ENCODE results near the gene PLCXD3. TPM values are rescaled to one million over a fixed set of nuclear protein-coding genes. Genes with fewer than 3 reads are reported as not detected.

The PLCXD3 gene
- total and polyA plus RNA-seq, 2 of the 4 experiments (the other 2 are of a cell fraction): under 0.01 to 0.02 TPM

- H3K18ac ChIP-seq (ENCODE audit: low read depth, low read length): no peak overlapping the region
- no peak overlapping the region for H4K91ac ChIP-seq (ENCODE audit: insufficient read depth, low read depth, low read length)
- CTCF ChIA-PET: interaction anchor here (0.6 kb wide), 1 partner anchor 171 kb away, joined by 3 read pairs; no protein-coding TSS in a partner anchor
- H3K36me3 ChIP-seq (ENCODE audit: control insufficient read depth, insufficient read depth, low read length): no peaks in the 10 kb centered on the region
- H2BK20ac ChIP-seq (ENCODE audit: low read depth, low read length): no peak overlapping the region
- H3K9ac ChIP-seq (ENCODE audit: low read depth, low read length): no peak overlapping the region
- no peak overlapping the region for H3K4ac ChIP-seq (ENCODE audit: low read depth, low read length)
- no peak overlapping the region for H3K56ac ChIP-seq (ENCODE audit: extremely low read depth, insufficient read depth, low read length)
- H3K4me3 ChIP-seq (ENCODE audit: insufficient read depth, low read depth, low read length): no peak overlapping the region
- H3K23ac ChIP-seq (ENCODE audit: low read depth, low read length): no peak overlapping the region
- no peaks in the 10 kb centered on the region; the same call in 1 of the 2 replicates for H4K20me1 ChIP-seq (ENCODE audit: insufficient read depth, low read length)
- no peak overlapping the region for H2BK120ac ChIP-seq (ENCODE audit: low read depth, low read length)
- no peaks in the 10 kb centered on the region for H3K27me3 ChIP-seq (ENCODE audit: control insufficient read depth, insufficient read depth, low read length)
- H2BK5ac ChIP-seq (ENCODE audit: low read depth, low read length, poor library complexity, severe bottlenecking): no peak overlapping the region
- dilution Hi-C loops (cut with HindIII; ENCODE audit: low sequenced_read_pairs, unreplicated experiment): no loop called here
- H2BK15ac ChIP-seq (ENCODE audit: low read depth, low read length): no peak overlapping the region
- H3K4me2 ChIP-seq (ENCODE audit: low read depth, low read length): no peak overlapping the region
- no peak for ATAC-seq (ENCODE audit: low read depth)
- no peaks in the 10 kb centered on the region for H3K9me1 ChIP-seq (ENCODE audit: insufficient read depth, low read length)
- H2AFZ ChIP-seq (replicated peaks; ENCODE audit: low read length, poor library complexity): no peak overlapping the region
- BruUV-seq (replicated peaks): no TSS peak
- POLR2A ChIA-PET (ENCODE audit: unreplicated experiment): interaction anchor here (0.6 kb wide), 1 partner anchor 179 kb away, joined by 3 read pairs; no protein-coding TSS in a partner anchor
- peak; percentile 34 for DNase-seq
- no peaks in the 10 kb centered on the region for H3K79me1 ChIP-seq (ENCODE audit: low read depth in 1 of 2, low read length in 2 of 2)
- TF ChIP-seq CHD1 (IDR thresholded peaks at IDR 0.05; ENCODE audit: low read depth, low read length) (no peak), FOS (IDR thresholded peaks at IDR 0.05; ENCODE audit: low read depth, low read length) (no peak), RCOR1 (IDR thresholded peaks at IDR 0.05; ENCODE audit: insufficient replicate concordance, low read length) (no peak), MAFK (IDR thresholded peaks at IDR 0.05; ENCODE audit: low read depth, low read length) (no peak), SMC3 (IDR thresholded peaks at IDR 0.05; ENCODE audit: low read depth, low read length) (no peak), NFE2L2 (IDR thresholded peaks at IDR 0.05; ENCODE audit: low read depth, low read length) (no peak), RAD21 (IDR thresholded peaks at IDR 0.05; ENCODE audit: low read length) (no peak), USF2 (IDR thresholded peaks at IDR 0.05; ENCODE audit: low read depth, low read length) (no peak), POLR2A (IDR thresholded peaks at IDR 0.05; ENCODE audit: low read depth, low read length) (no peak), CEBPB (IDR thresholded peaks at IDR 0.05; ENCODE audit: low read depth, low read length) (no peak), ELK1 (IDR thresholded peaks at IDR 0.05; ENCODE audit: borderline replicate concordance, low read depth, low read length) (no peak), RFX5 (IDR thresholded peaks at IDR 0.05; ENCODE audit: low read depth, low read length) (no peak), MAZ (IDR thresholded peaks at IDR 0.05; ENCODE audit: borderline replicate concordance, low read depth, low read length) (no peak), BHLHE40 (IDR thresholded peaks at IDR 0.05; ENCODE audit: low read depth, low read length) (no peak), MXI1 (IDR thresholded peaks at IDR 0.05; ENCODE audit: borderline replicate concordance, low read depth, low read length) (no peak)
- TF ChIP-seq, protein P1, sequence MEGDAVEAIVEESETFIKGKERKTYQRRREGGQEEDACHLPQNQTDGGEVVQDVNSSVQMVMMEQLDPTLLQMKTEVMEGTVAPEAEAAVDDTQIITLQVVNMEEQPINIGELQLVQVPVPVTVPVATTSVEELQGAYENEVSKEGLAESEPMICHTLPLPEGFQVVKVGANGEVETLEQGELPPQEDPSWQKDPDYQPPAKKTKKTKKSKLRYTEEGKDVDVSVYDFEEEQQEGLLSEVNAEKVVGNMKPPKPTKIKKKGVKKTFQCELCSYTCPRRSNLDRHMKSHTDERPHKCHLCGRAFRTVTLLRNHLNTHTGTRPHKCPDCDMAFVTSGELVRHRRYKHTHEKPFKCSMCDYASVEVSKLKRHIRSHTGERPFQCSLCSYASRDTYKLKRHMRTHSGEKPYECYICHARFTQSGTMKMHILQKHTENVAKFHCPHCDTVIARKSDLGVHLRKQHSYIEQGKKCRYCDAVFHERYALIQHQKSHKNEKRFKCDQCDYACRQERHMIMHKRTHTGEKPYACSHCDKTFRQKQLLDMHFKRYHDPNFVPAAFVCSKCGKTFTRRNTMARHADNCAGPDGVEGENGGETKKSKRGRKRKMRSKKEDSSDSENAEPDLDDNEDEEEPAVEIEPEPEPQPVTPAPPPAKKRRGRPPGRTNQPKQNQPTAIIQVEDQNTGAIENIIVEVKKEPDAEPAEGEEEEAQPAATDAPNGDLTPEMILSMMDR (conservative IDR thresholded peaks at IDR 0.05; ENCODE audit: low read depth, low read length): no peak
- intact Hi-C loops (cut with micrococcal nuclease): loop anchor here (5.0 kb wide), 2 partner anchors 246 to 356 kb away; no protein-coding TSS in a partner anchor
- H3K4me1 ChIP-seq (ENCODE audit: control insufficient read depth, insufficient read depth, low read length): no peaks in the 10 kb centered on the region
- H2AK5ac ChIP-seq (ENCODE audit: low read depth, low read length): no peak overlapping the region
- no peak overlapping the region for H2AK9ac ChIP-seq (replicated peaks; ENCODE audit: low read depth, low read length, poor library complexity)
- in situ Hi-C loops (cut with MboI; ENCODE audit: low sequenced_read_pairs): no loop called here
- H3K9me3 ChIP-seq (ENCODE audit: control insufficient read depth, insufficient read depth, low read length): no peaks in the 10 kb centered on the region
- H4K5ac ChIP-seq (ENCODE audit: low read depth, low read length): no peak overlapping the region
- no peak overlapping the region for H3K14ac ChIP-seq (replicated peaks; ENCODE audit: low read depth, low read length)
- no peak overlapping the region for H3K27ac ChIP-seq (ENCODE audit: insufficient read depth, low read length)
- H4K8ac ChIP-seq (ENCODE audit: low read depth in 2 of 2, low read length in 2 of 2): no peak overlapping the region
Measured at GRCh38 chr5:41517909-41518308, 7.5 kb upstream of the PLCXD3 start.

Measured in IMR-90 (cell line).